ENCODE results near the gene MEG3.

Gene MEG3

DNA sequence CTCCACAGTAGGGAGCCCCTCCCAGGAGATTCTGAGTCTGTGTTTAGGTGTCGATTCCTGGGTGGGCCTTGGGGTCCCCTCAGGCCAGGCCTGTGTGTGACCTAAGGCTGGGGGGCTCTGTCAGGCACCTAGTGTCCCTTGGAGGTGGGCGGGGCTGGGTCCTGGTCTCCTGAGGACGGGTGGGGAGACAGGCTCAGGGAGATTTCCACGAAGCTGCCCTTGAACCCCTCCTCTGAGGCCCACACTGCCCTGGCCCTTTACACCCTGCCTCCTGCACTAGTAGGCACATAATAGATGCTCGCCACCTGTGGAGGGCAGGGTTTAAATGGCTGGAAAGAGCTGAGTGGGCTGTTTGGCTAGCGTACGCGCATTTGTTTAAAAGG lies 32.9 kb downstream of the MEG3 start:
- Histone ChIP-seq H3K27ac (no peak overlapping the region), H3K4me3 (no peak overlapping the region)

DNA sequence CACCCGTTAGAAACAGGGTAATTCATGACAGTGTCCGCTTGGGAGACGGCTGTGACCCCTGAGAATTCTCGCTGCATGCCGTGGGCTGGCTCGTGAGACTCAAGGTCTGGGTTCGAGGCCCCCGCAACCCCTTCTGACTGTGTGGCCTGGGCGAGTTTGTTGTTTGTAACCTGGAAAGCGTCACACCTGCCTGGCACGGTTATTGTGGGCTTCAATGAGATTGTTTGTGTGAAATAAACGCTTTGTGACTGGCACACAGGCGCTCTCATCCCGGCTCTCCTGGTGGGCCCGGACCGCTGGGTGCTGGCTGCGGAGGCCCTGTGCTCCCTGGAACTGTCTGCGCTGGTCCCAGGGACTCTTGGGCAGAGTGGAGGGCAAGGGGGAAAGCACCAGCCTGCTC lies 33.9 kb downstream of the MEG3 start:
- H3K4me3 ChIP-seq, result no peak overlapping the region
- H3K27ac ChIP-seq, result no peak overlapping the region

DNA sequence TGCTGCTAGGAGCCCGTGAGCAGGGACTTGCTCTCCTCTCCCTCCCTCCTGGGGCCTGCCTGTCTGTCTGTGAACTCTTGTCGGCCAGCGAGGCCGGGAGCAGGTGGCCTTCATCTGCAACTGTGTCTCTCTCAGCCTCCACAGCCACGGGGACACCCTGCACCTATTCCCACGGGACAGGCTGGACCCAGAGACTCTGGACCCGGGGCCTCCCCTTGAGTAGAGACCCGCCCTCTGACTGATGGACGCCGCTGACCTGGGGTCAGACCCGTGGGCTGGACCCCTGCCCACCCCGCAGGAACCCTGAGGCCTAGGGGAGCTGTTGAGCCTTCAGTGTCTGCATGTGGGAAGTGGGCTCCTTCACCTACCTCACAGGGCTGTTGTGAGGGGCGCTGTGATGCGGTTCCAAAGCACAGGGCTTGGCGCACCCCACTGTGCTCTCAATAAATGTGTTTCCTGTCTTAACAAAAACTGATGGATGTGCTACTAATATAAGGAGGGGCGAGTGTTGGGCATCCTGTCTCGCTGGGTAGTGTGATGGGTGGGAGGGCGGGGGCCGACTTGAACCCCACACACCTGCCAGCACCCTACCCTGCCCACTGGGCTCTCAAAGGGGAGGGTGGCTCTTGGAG lies 34.8 kb downstream of the MEG3 start:
- Histone ChIP-seq H3K27ac (no peak overlapping the region), H3K4me3 (no peak overlapping the region)

DNA sequence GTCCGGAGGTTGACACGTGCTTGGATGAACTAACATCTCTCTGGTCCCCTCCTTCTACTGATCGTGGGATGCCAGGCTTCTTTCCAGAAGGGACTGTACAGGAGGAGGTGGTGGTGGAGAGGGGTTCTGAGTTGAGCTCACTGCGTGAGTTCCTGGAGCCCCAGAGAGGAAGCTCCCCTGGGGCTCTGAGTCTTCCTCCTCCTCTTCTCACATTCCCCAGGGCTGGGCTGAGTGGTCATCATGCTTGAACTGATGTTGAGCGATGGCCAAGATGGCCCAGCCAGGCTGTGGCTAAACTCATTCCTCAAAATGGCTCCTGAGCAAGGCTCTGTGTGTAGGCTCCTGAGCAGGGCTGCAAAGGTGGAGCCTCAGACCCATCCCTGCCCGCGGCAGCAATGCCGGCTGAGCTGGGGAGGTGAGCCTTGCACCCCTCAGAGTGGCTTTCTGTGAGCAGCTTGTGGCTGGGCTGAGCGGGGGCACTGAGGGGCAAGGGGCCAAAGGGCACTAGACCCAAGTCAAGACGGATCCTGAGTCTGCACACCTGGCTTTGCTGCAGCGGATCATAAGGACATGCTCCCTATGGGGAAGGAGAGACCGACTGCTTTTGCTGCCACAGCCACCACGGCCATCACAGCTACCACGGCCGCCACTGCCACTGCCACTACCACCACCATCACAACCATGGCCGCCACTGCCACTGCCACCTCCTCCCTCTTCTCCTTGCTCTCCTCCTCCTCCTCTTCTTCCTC lies 35.4 kb downstream of the MEG3 start:
- Histone ChIP-seq H3K27ac (no peak overlapping the region), H3K4me3 (no peak overlapping the region)

DNA sequence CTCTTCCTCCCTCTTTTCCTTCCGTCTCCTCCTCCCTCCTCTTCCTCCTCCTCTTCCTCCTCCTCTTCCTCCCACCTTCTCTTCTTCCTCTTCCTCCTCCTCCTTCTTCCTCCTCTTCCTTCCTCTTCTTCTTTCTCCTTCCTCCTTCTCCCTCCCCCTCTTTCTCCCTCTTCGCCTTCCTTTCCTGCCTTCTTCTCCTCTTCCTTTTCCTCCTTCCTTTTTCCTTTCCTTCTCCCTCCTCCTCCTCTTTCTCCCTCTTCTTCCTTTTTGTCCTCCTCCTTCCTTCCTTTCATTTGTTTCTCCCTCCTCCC lies 36.0 kb downstream of the MEG3 start:
- Histone ChIP-seq H3K27ac (no peak overlapping the region), H3K4me3 (no peak overlapping the region)

DNA sequence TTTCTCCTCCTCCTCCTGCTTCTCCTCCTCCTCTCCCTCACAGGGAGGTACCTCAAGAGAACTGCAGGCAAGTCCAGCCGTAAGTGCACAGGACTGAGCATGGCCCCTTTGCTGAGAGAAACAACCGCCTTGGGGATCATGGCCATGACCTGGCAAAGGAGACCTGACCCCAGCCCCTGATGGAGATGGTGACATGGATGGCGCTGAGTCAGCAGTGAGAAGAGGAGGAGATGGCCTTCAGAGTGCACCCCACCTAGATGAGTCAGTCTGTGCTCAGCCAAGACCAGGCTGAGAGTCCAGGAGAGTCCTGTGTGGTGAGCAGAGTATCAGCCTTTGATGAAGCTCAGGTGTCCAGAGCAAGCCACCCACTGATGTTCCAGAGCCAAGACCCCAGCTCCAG lies 36.4 kb downstream of the MEG3 start:
- H3K4me3 ChIP-seq, result no peak overlapping the region

DNA sequence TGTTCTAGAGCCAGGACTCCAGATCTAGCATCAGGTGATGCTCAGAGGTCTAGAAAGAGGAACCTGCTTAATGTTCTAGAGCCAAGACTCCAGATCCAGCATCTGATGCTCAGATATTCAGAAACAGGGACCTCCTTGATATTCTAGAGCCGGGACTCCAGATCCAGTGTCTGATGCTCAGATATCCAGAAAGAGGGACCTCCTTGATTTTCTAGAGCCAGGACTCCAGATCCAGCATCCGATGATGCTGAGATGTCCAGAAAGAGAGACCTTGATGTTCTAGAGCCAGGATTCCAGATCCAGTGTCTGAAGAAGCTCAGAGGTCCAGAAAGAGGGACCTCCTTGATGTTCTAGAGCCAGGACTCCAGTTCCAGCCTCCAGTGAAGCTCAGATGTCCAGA lies 36.9 kb downstream of the MEG3 start:
- Histone ChIP-seq H3K4me3 (no peak overlapping the region), H3K27ac (no peak overlapping the region)

More for the DNA sequence above, 36.4 kb downstream of the MEG3 start:
- no peak overlapping the region for H3K27ac ChIP-seq

DNA sequence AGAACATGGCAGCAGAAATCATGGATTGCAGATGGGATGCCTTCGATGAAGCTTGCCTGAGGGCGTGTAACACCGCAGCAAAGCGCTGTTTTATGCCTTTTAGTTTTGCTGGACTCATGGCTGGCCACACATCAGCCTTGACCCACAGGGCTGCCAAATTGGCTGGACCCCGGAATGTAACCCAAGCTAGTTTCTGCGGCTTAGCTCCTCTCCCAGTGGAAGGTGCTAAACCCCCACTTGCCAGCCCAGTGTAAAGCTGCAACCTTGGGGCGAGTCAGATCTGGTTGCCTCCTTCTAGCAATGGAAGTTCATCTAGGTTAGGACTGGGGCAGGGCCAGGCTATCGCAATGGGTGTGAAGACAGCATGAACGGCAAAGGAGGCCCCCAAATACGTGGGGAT lies 38.3 kb downstream of the MEG3 start:
- Histone ChIP-seq H3K27ac (no peak overlapping the region), H3K4me3 (no peak overlapping the region)

DNA sequence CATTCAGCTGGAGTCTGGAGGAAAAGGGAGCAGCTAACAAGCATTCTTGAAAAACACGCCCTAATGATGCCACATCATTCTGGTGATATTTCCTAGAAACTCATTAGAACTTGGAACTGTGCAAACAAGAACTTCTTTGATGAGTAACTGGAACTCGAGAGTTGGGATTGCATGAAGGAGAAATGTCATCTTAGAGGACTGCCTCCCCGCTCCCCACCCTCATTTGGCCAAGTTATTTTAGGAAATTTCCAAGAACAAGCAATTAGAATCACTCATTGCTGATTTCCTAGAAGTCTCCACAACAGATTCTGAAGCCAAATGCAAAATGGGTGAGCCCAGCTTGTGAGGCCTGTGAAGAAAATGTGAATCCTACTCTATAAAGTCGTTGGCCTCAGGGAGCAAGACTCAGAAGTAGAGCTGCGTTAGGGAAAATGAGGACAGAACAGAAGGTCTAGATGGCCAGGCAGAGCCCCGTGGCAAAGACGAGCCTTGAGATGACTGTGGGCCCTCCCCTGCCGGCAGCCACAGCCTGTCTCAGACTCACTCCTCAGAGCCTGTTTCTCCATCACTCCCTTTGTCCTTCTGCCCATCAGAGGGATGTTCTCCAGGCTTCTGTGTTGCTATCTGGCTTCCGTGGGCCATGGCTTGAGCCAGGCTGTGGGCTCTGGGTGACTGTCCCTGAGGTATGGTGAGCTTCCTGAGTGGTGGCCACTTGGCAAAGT lies 39.2 kb downstream of the MEG3 start:
- peak overlapping the region in 5 of 21 experiments; percentile 59 to 66 (median 60) for H3K27ac ChIP-seq
- H3K4me3 ChIP-seq, result no peak overlapping the region

DNA sequence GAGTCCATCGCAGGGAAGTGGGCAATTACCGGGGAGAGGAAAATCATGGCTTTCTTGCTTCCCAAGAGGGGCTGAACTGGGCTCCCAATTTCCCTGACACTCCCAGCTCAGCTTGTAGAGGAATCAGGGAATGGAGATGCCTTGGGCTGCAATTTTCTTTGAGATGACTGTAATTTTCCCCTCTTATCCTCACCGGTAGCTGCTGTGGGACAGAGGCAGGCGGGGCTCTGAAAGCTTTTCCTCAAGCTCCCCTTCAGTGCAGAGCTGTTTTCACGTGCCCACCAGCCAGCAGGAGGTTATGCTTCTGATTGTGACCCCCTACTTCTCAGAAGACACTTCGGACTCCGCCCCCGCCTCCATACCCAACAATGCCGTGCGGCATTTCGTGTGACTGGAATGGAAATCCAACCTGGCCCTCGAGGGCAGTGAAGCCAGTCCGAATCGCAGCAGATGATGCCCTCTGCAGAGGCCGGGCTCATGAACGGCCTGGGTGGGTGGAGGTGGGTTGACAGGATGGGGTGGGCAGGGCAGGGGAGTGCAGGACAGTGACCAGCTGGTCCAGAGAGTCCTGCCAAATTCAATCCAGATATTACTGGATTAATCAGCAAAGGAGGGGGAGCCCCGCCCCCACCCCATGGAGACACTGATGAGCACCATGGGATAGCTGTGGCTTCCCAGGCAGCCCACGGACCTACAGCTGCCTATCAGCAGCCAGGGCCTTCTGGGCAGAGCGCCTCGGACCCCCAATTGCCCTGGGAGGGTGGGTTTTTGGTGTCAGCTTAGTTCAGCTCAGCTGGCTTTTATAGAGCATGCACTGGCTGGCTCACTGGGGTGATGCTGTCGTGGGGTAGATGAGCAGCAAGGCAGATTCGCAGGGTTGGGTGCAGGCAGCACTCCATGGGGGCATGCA lies 40.0 kb downstream of the MEG3 start:
- H3K27ac ChIP-seq, result peak overlapping the region in 5 of 21 experiments; percentile 59 to 66 (median 60)

DNA sequence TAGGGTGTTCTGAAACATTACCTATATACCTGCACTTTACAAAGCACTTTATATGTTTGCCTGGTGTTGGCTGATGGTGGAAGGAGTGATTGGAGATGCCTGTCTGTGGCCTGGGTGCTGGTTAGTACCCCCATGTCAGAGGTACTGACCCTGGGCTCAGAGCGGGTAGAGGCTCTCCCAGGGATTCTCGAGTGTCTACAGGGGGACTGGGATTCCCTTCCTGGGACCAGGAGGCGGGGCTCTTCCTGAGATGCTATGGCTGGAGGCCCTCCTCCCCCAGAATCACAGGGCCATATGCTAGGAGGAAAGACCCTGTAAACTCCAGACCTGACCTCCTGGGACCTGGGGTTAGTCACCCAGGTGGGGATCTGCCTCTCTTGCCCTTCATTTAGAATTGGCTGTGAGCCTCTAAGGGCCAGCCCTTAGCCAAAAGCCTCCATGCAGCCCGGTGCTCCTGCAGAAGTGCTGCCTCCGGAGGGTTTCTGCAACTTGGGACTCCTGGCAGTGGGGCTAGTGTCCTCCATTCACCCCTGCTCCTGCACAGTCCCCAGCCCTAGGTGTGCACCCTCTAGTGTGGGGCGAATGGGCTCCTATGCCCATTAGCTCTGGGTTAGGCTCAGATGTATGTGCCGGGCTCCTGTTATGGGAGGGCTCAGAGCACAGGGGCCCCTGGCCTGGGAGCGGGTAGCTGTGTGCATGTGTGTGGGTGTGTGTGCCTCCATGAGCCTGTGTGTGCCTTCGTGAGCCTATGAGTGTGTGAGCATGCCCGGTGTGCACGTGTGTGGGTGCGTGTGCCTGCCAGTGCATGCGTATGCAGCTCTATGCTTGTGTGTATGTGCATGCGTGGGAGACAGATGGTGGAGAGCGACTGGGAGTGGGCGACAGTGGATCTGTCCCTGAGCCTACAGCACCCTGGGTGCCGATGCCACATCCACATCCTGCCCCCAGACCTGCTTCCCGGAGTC lies 41.0 kb downstream of the MEG3 start:
- Histone ChIP-seq H3K27ac (no peak overlapping the region), H3K4me3 (no peak overlapping the region)

More for the DNA sequence above, 40.0 kb downstream of the MEG3 start:
- H3K4me3 ChIP-seq, result no peak overlapping the region

DNA sequence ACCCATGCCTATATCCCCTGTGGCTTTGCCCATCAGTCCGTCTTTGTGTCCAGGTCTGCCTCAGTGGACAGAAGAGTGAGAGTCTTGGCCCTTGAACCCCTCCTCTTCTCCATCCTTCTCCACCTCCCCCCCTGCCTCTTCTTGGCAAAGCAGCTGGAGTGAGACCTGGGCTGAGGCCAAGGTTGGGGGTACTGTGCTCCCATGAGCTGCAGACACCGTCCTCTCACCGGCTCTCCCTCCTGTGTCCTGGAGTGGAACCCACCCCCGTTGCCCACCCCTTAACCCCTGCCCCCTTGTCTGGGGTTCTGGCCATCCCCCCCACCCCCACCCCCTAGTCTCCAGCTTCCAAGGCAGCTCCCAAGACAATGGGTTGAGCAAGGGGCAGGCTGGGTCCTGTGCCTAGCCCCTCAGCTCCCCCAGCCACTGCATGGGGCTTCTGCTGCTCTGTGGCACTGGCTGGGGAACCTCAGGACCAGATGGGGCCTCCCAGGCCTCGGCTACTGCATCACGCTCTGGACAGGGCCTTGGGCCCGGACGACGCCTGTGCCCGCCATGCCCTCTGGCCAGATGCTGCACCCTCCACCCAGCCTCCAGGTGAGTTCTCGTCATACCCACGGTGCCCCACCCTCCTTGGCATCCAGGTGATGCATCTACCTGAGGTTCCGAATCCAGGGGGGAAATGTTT lies 41.9 kb downstream of the MEG3 start:
- Histone ChIP-seq H3K27ac (no peak overlapping the region), H3K4me3 (no peak overlapping the region)

DNA sequence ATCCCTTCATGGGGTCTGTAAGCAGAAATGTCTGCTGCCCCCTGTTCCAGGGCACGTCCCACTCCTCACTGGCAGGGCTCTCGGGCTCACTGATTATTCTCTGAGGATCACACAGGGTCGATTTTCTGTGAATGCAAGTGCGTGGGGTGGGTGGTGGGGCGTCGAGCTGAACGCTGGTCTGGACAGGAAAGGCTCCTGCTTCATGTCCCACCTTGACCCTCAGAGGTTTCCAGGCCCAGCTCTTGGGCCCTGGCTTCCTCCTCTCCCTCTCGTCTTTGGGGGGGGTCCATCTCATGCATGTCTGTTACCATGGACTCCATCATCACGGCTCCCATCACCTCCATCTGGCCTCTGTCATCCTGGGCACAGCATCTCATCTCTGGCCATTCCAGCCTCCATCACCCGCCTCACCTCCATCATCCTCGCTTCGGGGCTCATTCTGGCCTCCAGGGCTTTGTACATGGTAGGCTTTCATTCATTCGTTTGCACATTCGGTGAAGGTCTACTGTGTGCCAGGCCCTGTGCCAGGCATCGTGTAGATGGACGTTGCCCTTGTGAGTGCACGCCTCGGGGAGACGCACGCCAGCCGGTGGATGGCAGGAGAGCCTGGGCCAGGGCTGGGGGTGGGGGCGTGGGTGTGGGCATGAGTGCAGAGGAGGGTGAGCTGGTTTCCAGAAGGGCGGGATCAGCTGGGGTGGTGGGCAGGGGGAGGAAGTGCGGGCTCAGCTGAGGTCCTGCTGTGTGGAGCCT lies 42.9 kb downstream of the MEG3 start:
- H3K4me3 ChIP-seq, result no peak overlapping the region
- H3K27ac ChIP-seq, result no peak overlapping the region

DNA sequence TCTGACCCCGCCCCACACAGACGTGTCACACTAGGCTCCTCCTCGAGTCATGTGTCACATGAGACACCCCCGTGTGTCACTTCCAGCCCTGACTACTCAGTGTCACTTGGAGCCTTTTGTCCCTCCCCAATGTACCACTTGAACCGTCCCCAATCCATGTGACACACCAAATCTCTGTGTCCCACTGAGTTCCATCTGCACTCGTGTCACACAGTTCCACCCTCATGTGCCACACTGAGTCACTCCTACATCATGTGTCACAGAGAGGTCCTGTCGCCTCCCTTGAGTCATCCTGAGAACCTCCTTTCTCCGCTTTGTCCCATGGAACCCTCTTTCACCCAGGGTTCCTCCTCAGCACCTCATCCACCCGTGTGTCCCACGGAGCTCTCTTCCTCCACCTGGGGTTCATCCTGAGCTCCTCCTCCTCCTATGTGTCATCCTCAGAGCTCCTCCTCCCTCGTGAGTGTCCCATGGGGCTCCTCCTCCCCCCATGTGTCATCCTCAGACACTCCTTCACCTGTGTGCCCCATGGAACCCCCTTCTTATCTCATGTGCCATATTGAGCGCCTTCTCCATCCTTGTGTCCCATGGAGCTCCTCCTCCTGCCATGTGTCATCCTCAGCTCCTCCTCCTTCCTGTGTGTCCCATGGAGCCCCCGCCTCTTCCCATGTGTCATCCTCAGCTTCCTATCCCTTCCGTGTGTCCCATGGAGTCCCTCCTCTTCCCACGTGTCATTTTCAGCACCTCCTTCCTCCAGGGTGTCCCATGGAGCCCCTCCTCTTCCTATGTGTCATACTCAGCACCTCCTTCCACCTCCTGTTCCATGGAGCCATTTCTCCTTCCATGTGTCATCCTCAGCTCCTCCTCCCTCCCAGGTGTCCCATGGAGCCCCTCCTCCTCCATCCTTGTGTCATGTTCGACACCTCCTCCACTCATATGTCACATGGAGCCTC lies 45.6 kb downstream of the MEG3 start:
- Histone ChIP-seq H3K4me3 (no peak overlapping the region), H3K27ac (peak overlapping the region in 1 of 21 experiments; percentile 35)

DNA sequence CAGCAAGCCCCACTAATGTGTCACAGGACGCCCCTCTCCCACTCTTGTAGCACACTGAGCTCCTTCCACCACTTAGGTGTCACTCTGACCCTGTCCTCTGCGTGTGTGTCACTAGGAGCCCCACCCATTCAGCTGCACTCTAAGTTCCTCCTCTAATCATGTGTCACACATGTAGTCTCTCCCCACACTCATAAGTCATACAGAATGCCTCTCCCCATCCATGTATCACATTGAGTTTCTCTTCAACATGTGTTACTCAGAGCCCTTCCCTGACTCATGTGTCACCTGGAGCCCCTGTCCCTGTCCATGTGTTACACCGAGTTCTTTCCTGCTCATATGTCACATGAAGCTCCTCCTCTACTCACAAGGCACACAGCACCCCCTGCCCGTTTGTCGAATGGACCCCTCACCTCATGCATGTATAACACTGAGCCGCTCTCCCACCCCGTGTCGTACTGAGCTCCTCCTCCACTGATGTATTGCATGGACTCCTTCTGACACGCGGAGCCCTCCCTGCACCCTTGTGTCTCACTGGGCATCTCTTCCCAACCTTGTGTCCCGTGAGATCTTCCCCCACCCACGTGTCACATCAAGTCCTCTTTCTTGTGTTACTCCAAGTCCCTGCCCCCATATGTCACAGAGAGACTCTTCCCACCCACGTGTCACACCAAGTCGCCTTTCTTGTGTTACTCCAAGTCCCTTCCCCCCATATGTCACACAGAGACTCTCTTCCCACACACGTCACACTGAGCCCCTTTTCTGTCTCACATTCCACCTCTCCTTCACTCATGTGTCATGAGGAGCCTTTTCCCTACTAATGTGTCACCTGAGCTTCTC lies 46.6 kb downstream of the MEG3 start:
- H3K4me3 ChIP-seq, result no peak overlapping the region

DNA sequence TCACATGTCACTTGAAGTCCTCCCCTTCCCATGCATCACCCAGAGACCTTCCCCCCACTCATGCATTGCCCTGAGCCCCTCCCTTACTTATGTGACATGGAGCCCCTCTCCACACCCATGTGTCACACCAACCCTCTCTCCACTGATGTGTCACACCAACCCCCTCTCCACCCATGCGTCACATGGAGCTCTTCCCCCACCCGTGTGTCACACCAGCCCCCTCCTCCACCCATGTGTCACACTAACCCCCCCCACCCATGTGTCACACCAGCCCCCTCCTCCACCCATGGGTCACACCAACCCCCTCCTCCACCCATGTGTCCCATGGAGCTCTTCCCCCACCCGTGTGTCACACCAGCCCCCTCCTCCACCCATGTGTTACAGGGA lies 47.2 kb downstream of the MEG3 start:
- H3K27ac ChIP-seq, result no peak overlapping the region
- H3K4me3 ChIP-seq, result no peak overlapping the region

More for the DNA sequence above, 46.6 kb downstream of the MEG3 start:
- H3K27ac ChIP-seq, result peak overlapping the region in 1 of 21 experiments; percentile 31
